GM18907 (cell line): ENCODE measurements around the gene DCAF15.

Source experiments
- ATAC-seq: cut with Tn5 transposase; IDR thresholded peaks from one replicate; pipeline ENCODE4 v1.9.1; 2021; ENCODE audit warnings: mild to moderate bottlenecking, moderate library complexity; ENCODE audit not compliant: unreplicated experiment

Gene DCAF15

GRCh38 chr19:13974073-13974472, 21.8 kb downstream of the DCAF15 start:
- no peak for ATAC-seq

GRCh38 chr19:13975870-13976269, 23.6 kb downstream of the DCAF15 start:
- ATAC-seq, result no peak

GRCh38 chr19:13976446-13976845, 24.1 kb downstream of the DCAF15 start:
- ATAC-seq, result no peak

- no peak for ATAC-seq
Measured at GRCh38 chr19:13977803-13978202, 25.5 kb downstream of the DCAF15 start.

GRCh38 chr19:13978351-13979243, 26.3 kb downstream of the DCAF15 start:
- no peak for ATAC-seq

GRCh38 chr19:13979244-13979615, 26.9 kb downstream of the DCAF15 start:
- no peak for ATAC-seq

- no peak for ATAC-seq
Measured at GRCh38 chr19:13979686-13980085, 27.4 kb downstream of the DCAF15 start.

GRCh38 chr19:13980340-13980739, 28.0 kb downstream of the DCAF15 start:
- no peak for ATAC-seq

- no peak for ATAC-seq
Measured at GRCh38 chr19:13981021-13981420, 28.7 kb downstream of the DCAF15 start.

GRCh38 chr19:13981467-13981866, 29.2 kb downstream of the DCAF15 start:
- ATAC-seq, result no peak

GRCh38 chr19:13981988-13982501, 29.7 kb downstream of the DCAF15 start:
- no peak for ATAC-seq

GRCh38 chr19:13982773-13983172, 30.5 kb downstream of the DCAF15 start:
- ATAC-seq, result no peak

- ATAC-seq, result no peak
Measured at GRCh38 chr19:13983213-13983889, 31.0 kb downstream of the DCAF15 start.

- ATAC-seq, result no peak
Measured at GRCh38 chr19:13984186-13984585, 31.9 kb downstream of the DCAF15 start.

- no peak for ATAC-seq
Measured at GRCh38 chr19:13984875-13985741, 32.8 kb downstream of the DCAF15 start.

- peak; percentile 25 for ATAC-seq
Measured at GRCh38 chr19:13985771-13986347, 33.5 kb downstream of the DCAF15 start.

- ATAC-seq, result peak; percentile 83
Measured at GRCh38 chr19:13986348-13986904, 34.1 kb downstream of the DCAF15 start.

GRCh38 chr19:13987101-13987890, 35.0 kb downstream of the DCAF15 start:
- no peak for ATAC-seq

- ATAC-seq, result no peak
Measured at GRCh38 chr19:13989487-13989886, 37.2 kb downstream of the DCAF15 start.

GRCh38 chr19:13990085-13990484, 37.8 kb downstream of the DCAF15 start:
- no peak for ATAC-seq
